ENCODE results near the gene DUSP1. TPM values are rescaled to one million over a fixed set of nuclear protein-coding genes. Genes with fewer than 3 reads are reported as not detected.

DUSP1 gene
- total and polyA plus RNA-seq, 10 of the 15 experiments (the other 5 are each of a cell fraction or from before 2014, with no cell fraction given) = 1.4 to 6.2 (median 3.9) TPM

GRCh38 chr5:172726966-172727365 is 44.0 kb downstream of the DUSP1 start:
- no peaks in the 10 kb centered on the region for H3K79me2 ChIP-seq (ENCODE audit: control insufficient read depth, insufficient read depth, low read length)
- no peaks in the 10 kb centered on the region for H3K36me3 ChIP-seq (ENCODE audit: control insufficient read depth in 2 of 2, insufficient read depth in 2 of 2, low read length in 1 of 2)
- H3K27me3 ChIP-seq (replicated peaks in 1 of 2; ENCODE audit: control insufficient read depth in 2 of 2, insufficient read depth in 2 of 2, low read length in 1 of 2) = no peaks in the 10 kb centered on the region; a peak in 1 of 4 replicates
- SMC1A ChIA-PET (ENCODE audit: uncharacterized antibody, unreplicated experiment) = interaction anchor here (1.6 kb wide), 1 partner anchor 12 kb away, joined by 3 read pairs; no protein-coding TSS in a partner anchor
- no peaks in the 10 kb centered on the region for H4K20me1 ChIP-seq (ENCODE audit: control insufficient read depth, insufficient read depth)
- H3K4me2 ChIP-seq (ENCODE audit: control insufficient read depth, insufficient read depth) = no peak overlapping the region
- ATAC-seq (no peak), FAIRE-seq (no peak), DNase-seq (ENCODE audit: low read depth, low spot score) (no peak)
- intact Hi-C loops (cut with micrococcal nuclease; ENCODE audit: unreplicated experiment) = no loop called here
- POLR2A ChIA-PET = no interaction called here
- BruUV-seq (replicated peaks) = no TSS peak
- H2AFZ ChIP-seq (ENCODE audit: control insufficient read depth, low read depth, low read length) = no peak overlapping the region
- H3K27ac ChIP-seq (ENCODE audit: control insufficient read depth, insufficient read depth) = no peak overlapping the region
- no peaks in the 10 kb centered on the region for H3K4me1 ChIP-seq (ENCODE audit: control insufficient read depth, insufficient read depth, low read length)
- no peak overlapping the region for H3K4me3 ChIP-seq
- WGBS (ENCODE audit: insufficient coverage, insufficient replicate concordance, low lambda C conversion rate, missing lambda C conversion rate) = 55% methylated on average over 11 of the region's 11 CpGs
- CTCF ChIA-PET = interaction anchor here (1.2 kb wide), 1 partner anchor 206 kb away, joined by 4 read pairs; no protein-coding TSS in a partner anchor
- in situ Hi-C loops (cut with MboI) = no loop called here
- H3K9me3 ChIP-seq (replicated peaks; ENCODE audit: control insufficient read depth, insufficient read depth, low read length) = no peaks in the 10 kb centered on the region
- H3K9ac ChIP-seq (ENCODE audit: control insufficient read depth, insufficient read depth, low read length) = no peak overlapping the region
- RAD21 ChIA-PET (ENCODE audit: unreplicated experiment) = no interaction called here
- TF ChIP-seq POLR2A (IDR thresholded peaks at IDR 0.05; ENCODE audit: low read depth, low read length) (no peak), CBX5 (IDR thresholded peaks at IDR 0.05; ENCODE audit: low read depth) (no peak), TCF7 (IDR thresholded peaks at IDR 0.05; ENCODE audit: borderline replicate concordance) (no peak), SUZ12 (IDR thresholded peaks at IDR 0.05; ENCODE audit: unreplicated experiment) (no peak), MTA2 (IDR thresholded peaks at IDR 0.05; ENCODE audit: low read depth) (no peak), CEBPB (IDR thresholded peaks at IDR 0.05; ENCODE audit: borderline replicate concordance in 1 of 2, low read depth in 2 of 2, low read length in 2 of 2) (no peak), WRNIP1 (IDR thresholded peaks at IDR 0.05; ENCODE audit: borderline replicate concordance, low read depth, low read length) (no peak), NR2F1 (conservative IDR thresholded peaks at IDR 0.05) (no peak), SREBF1 (IDR thresholded peaks at IDR 0.05; ENCODE audit: low read length) (no peak), RCOR1 (conservative IDR thresholded peaks at IDR 0.05; ENCODE audit: low read depth, low read length) (no peak), ZZZ3 (IDR thresholded peaks at IDR 0.05; ENCODE audit: control insufficient read depth, insufficient read length, low read depth) (no peak)
- TF ChIP-seq, protein P1, sequence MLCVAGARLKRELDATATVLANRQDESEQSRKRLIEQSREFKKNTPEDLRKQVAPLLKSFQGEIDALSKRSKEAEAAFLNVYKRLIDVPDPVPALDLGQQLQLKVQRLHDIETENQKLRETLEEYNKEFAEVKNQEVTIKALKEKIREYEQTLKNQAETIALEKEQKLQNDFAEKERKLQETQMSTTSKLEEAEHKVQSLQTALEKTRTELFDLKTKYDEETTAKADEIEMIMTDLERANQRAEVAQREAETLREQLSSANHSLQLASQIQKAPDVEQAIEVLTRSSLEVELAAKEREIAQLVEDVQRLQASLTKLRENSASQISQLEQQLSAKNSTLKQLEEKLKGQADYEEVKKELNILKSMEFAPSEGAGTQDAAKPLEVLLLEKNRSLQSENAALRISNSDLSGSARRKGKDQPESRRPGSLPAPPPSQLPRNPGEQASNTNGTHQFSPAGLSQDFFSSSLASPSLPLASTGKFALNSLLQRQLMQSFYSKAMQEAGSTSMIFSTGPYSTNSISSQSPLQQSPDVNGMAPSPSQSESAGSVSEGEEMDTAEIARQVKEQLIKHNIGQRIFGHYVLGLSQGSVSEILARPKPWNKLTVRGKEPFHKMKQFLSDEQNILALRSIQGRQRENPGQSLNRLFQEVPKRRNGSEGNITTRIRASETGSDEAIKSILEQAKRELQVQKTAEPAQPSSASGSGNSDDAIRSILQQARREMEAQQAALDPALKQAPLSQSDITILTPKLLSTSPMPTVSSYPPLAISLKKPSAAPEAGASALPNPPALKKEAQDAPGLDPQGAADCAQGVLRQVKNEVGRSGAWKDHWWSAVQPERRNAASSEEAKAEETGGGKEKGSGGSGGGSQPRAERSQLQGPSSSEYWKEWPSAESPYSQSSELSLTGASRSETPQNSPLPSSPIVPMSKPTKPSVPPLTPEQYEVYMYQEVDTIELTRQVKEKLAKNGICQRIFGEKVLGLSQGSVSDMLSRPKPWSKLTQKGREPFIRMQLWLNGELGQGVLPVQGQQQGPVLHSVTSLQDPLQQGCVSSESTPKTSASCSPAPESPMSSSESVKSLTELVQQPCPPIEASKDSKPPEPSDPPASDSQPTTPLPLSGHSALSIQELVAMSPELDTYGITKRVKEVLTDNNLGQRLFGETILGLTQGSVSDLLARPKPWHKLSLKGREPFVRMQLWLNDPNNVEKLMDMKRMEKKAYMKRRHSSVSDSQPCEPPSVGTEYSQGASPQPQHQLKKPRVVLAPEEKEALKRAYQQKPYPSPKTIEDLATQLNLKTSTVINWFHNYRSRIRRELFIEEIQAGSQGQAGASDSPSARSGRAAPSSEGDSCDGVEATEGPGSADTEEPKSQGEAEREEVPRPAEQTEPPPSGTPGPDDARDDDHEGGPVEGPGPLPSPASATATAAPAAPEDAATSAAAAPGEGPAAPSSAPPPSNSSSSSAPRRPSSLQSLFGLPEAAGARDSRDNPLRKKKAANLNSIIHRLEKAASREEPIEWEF (IDR thresholded peaks at IDR 0.05; ENCODE audit: insufficient replicate concordance, low read depth, low read length) = no peak
- TF ChIP-seq, protein P2, sequence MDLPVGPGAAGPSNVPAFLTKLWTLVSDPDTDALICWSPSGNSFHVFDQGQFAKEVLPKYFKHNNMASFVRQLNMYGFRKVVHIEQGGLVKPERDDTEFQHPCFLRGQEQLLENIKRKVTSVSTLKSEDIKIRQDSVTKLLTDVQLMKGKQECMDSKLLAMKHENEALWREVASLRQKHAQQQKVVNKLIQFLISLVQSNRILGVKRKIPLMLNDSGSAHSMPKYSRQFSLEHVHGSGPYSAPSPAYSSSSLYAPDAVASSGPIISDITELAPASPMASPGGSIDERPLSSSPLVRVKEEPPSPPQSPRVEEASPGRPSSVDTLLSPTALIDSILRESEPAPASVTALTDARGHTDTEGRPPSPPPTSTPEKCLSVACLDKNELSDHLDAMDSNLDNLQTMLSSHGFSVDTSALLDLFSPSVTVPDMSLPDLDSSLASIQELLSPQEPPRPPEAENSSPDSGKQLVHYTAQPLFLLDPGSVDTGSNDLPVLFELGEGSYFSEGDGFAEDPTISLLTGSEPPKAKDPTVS (IDR thresholded peaks at IDR 0.05; ENCODE audit: low read depth, low read length) = no peak

All from GM12878 (cell line).